H54 (cell line): ENCODE data around the gene KCNK10.

Experiments
- DNase-seq: peaks from one replicate; pipeline ENCODE4 v3.0.0; 2011; ENCODE audit warnings: low spot score, mixed read lengths; ENCODE audit not compliant: insufficient read length
- FAIRE-seq: peaks from 3 replicates; lab custom pipeline; 2011; peaks lifted over from hg19 to GRCh38; lab: Jason Lieb, UNC
- POLR2A ChIP-seq: IDR thresholded peaks from 2 replicates; pipeline ENCODE4 v1.6.1; 2011; ENCODE audit warnings: low read depth, mild to moderate bottlenecking, low read length

KCNK10 gene

DNA sequence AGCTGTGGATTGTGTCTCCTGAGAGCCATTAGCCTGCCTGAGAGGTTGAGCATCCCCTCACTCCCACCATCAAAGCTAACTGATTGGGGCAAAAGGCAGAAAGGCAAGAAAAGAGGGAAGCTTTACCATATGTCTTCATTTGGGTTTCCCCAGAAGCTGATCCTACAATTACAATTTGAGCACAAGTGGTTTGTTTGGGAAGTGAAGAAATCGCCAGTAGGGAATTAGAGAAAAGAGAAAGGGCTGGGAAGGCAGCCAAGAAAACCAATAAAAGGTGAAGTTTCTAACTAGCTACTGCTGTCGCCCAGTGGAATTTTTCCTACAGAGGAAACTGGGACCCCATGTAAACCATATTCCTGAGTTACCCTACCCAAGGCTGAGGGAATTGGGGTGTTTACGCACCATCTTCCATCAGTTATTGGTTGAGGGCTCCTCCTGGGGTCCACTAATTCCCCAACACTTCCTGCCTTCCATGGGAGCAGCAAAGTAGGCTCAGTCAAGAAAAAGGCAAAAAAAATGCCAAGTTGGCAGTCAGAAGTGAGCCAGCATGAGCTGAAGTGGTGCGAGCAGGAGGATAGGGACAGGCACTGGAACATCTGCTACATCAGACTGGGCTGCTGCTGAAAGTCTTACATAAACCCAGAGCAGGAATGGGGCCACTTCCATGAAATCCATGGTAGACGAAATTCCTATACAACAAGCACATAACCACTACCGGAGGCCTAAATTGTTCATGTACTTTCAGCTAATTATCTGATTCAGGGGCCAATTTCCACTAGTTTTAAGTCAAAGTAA lies 17.3 kb downstream of the KCNK10 start:
- FAIRE-seq (no peak), DNase-seq (no peak)

GRCh38 chr14:88303041-88303440 lies 20.0 kb downstream of the KCNK10 start:
- FAIRE-seq = no peak
- no peak for DNase-seq
- TF ChIP-seq POLR2A = no peak

More for the DNA sequence above, 17.3 kb downstream of the KCNK10 start:
- TF ChIP-seq POLR2A = no peak

DNA sequence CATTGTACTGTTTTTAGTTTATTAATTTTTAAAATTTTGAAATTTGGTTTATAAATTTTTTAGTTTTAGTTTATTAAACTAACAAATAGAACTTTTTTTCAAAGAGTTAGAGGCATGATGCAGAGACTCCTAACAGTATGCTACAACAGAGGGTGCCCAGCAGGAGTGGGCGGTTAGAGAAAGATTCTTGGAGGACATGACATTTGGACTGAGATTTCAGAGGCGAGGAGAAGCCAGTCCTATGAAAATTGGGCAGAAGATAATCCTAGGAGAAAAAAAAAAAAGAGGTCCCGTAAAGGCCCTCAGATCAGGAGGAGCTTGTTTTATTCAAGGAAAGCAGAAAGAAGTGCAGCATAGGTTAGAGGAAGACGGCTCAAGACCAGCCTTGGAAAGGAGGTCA lies 21.7 kb downstream of the KCNK10 start:
- no peak for TF ChIP-seq POLR2A
- FAIRE-seq (no peak), DNase-seq (no peak)

GRCh38 chr14:88300817-88301216 lies 22.3 kb downstream of the KCNK10 start:
- FAIRE-seq = no peak
- no peak for TF ChIP-seq POLR2A

GRCh38 chr14:88299865-88300530 lies 23.1 kb downstream of the KCNK10 start:
- FAIRE-seq (no peak), DNase-seq (no peak)
- no peak for TF ChIP-seq POLR2A

More at GRCh38 chr14:88300817-88301216, 22.3 kb downstream of the KCNK10 start:
- DNase-seq = no peak

DNA sequence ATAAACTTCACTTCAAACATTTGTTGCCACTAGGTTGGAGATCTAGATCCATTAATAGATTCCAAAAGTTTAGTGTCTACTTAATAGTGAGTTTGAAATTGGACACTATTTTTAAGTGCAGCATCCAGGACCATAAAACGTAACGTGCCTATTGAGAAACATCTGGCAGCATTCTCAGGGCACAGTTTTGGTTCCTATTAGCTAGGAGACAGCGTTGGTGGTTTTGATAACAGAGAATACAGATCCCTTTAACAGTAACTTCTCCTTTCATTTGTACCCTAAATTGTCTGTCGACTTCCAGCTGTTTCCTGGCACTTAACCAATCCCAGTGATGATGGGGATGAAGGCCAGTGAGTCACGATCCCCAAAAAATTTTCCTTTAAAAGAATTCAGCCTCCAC lies 25.8 kb downstream of the KCNK10 start:
- FAIRE-seq (no peak), DNase-seq (no peak)
- no peak for TF ChIP-seq POLR2A

GRCh38 chr14:88296351-88296750 lies 26.7 kb downstream of the KCNK10 start:
- no peak for TF ChIP-seq POLR2A
- FAIRE-seq (no peak), DNase-seq (no peak)

- no peak for FAIRE-seq
- no peak for DNase-seq
- no peak for TF ChIP-seq POLR2A
Observed at GRCh38 chr14:88289996-88290395, 33.1 kb downstream of the KCNK10 start.

DNA sequence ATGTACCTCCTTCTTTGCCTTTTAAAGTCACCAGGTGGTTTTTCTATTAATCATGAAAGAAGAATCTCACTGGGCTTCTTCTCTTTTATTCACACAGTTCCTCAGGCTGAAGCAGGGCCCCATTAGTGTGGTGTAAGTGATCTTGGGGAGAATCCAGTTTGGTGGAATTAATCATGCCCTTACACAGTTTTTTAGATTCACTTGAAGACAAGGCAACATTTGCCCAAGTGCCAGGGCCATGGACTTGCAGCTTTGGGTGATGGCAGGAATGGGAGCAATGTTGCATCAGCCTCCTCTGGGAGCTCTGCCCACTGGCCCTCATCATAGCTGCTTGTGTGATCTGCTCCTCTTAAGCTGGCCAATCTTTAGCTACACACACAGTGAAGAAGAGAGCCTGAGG lies 33.8 kb downstream of the KCNK10 start:
- FAIRE-seq (no peak), DNase-seq (no peak)
- TF ChIP-seq POLR2A = no peak

DNA sequence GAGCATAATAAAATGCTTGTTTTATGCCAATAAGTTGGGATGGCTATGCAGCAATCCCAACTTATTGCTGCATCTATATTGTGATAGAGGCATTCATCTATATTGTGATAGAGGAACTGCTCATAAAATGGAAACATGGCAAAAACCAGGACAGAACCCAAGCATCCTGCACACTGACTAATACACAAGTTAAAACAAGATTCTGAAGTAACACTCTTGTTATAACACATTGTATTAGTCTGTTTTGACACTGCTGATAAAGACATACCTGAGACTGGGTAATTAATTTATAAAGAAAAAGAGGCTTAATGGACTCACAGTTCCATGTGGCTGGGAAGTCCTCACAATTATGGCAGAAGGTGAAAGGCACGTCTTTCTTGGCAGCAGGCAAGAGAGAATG lies 36.8 kb downstream of the KCNK10 start:
- no peak for DNase-seq
- no peak for FAIRE-seq
- TF ChIP-seq POLR2A = no peak

- DNase-seq (no peak), FAIRE-seq (no peak)
- TF ChIP-seq POLR2A = no peak
Observed at GRCh38 chr14:88281447-88281846, 41.6 kb downstream of the KCNK10 start.

DNA sequence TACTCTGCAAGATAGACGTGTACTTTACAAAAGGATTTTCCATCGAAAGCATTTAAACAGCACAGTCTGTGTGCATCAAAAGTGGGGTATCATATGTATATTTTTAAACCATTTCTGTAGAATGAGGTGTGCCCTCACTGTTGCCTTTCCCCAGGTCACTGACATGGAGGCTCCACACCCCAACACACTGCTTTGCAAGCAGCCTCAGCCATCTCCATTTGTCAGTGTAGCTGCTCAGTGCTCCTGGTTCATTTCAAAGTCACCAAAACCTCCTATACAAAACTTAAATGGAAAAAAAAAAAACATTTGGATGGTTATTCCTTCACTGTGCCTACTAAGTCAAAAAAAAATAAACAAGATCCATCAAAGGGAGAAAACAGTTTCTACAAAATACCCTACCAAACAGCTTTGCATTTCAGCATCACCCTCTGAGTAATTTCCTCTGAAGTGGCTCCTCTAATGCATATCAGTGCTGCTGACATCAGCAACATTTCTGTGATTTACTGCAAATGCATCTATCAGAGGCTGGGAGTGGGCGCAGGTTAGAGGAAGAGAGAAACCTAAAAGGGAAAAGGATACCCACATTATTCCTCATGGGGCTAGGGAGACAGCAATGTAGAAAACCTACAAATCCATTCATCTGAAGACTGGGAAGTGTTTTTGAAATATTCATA lies 46.0 kb downstream of the KCNK10 start:
- no peak for FAIRE-seq
- TF ChIP-seq POLR2A = no peak

GRCh38 chr14:88272390-88273269 lies 50.4 kb downstream of the KCNK10 start:
- TF ChIP-seq POLR2A = no peak
- DNase-seq = no peak
- FAIRE-seq = no peak

More for the DNA sequence above, 46.0 kb downstream of the KCNK10 start:
- DNase-seq = no peak
